ENCODE measurements around the gene BCL2L1. TPM values are rescaled to one million over a fixed set of nuclear protein-coding genes. Genes with fewer than 3 reads are reported as not detected.
"Not testable (repeated sequence)": the region's sequence is repeated elsewhere in the genome, so short reads cannot be mapped to it uniquely, and the experiment has no call there.

Gene BCL2L1
- polyA plus RNA-seq, 1 of the 3 experiments (the other 2 are of a cell fraction): 99.9 TPM

GRCh38 chr20:31652917-31653396, 69.7 kb downstream of the BCL2L1 start (continued):
- TF ChIP-seq FOSL2 (IDR thresholded peaks at IDR 0.05; ENCODE audit: borderline replicate concordance, low read depth): no peak
- TF ChIP-seq, protein P1, sequence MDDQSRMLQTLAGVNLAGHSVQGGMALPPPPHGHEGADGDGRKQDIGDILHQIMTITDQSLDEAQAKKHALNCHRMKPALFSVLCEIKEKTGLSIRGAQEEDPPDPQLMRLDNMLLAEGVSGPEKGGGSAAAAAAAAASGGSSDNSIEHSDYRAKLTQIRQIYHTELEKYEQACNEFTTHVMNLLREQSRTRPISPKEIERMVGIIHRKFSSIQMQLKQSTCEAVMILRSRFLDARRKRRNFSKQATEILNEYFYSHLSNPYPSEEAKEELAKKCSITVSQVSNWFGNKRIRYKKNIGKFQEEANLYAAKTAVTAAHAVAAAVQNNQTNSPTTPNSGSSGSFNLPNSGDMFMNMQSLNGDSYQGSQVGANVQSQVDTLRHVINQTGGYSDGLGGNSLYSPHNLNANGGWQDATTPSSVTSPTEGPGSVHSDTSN (IDR thresholded peaks at IDR 0.05): peak; percentile 47
- no peak for TF ChIP-seq YY1 (IDR thresholded peaks at IDR 0.05; ENCODE audit: low read depth)
- TF ChIP-seq GABPA (IDR thresholded peaks at IDR 0.05; ENCODE audit: low read depth): no peak
- no peak for TF ChIP-seq REST (IDR thresholded peaks at IDR 0.05; ENCODE audit: low read depth, low read length)

GRCh38 chr20:31648104-31648503, 74.6 kb downstream of the BCL2L1 start:
- POLR2A ChIA-PET; H3K36me3 ChIP-seq (replicated peaks in 1 of 2; ENCODE audit: control insufficient read depth in 1 of 2, insufficient read depth in 2 of 2, low read length in 1 of 2); H3K27me3 ChIP-seq (ENCODE audit: insufficient read depth); H3F3A ChIP-seq (replicated peaks; ENCODE audit: insufficient read depth); H3K9me2 ChIP-seq; H3K9ac ChIP-seq; H2AFZ ChIP-seq (ENCODE audit: low read depth); H3K4me2 ChIP-seq; DNase-seq; H3K4me3 ChIP-seq (ENCODE audit: low read depth in 2 of 2, low read length in 1 of 2); H3K9me3 ChIP-seq; H4K20me1 ChIP-seq (ENCODE audit: insufficient read depth); H3K79me2 ChIP-seq (ENCODE audit: insufficient read depth); H3K27ac ChIP-seq (ENCODE audit: low read depth in 2 of 2, low read length in 1 of 2): not testable (repeated sequence)
- H3K4me1 ChIP-seq (ENCODE audit: control insufficient read depth in 1 of 2, insufficient read depth in 2 of 2, low read depth in 1 of 2, low read length in 1 of 2): peaks cover 7 to 16% of the 10 kb centered on the region in 2 experiments; a peak in 2 of 4 replicates
- CTCF ChIA-PET: interaction anchor here (1.3 to 8.8 kb wide), 6 partner anchors 14 to 88 kb away, joined by 4 to 64 read pairs (median 6); no protein-coding TSS in a partner anchor
- WGBS (ENCODE audit: low lambda C conversion rate): 85% methylated on average over 3 of the region's 3 CpGs

GRCh38 chr20:31644701-31645100, 78.0 kb downstream of the BCL2L1 start:
- DNase-seq: no peak
- no peak overlapping the region for H3K27ac ChIP-seq (ENCODE audit: low read depth in 2 of 2, low read length in 1 of 2)
- no peaks in the 10 kb centered on the region for H4K20me1 ChIP-seq (ENCODE audit: insufficient read depth)
- H3K9ac ChIP-seq: no peak overlapping the region
- CTCF ChIA-PET: interaction anchor here (1.3 to 2.9 kb wide), 4 partner anchors 11 to 79 kb away, joined by 3 to 11 read pairs (median 10); no protein-coding TSS in a partner anchor
- no peak overlapping the region for H3K4me3 ChIP-seq (ENCODE audit: low read depth in 2 of 2, low read length in 1 of 2)
- no peaks in the 10 kb centered on the region for H3K9me3 ChIP-seq
- H3K36me3 ChIP-seq (replicated peaks in 1 of 2; ENCODE audit: control insufficient read depth in 1 of 2, insufficient read depth in 2 of 2, low read length in 1 of 2): no peaks in the 10 kb centered on the region
- POLR2A ChIA-PET: no interaction called here
- H3F3A ChIP-seq (replicated peaks; ENCODE audit: insufficient read depth): no peaks in the 10 kb centered on the region
- peaks cover 0 to 12% of the 10 kb centered on the region in 2 experiments; a peak in 1 of 4 replicates for H3K4me1 ChIP-seq (ENCODE audit: control insufficient read depth in 1 of 2, insufficient read depth in 2 of 2, low read depth in 1 of 2, low read length in 1 of 2)
- H3K9me2 ChIP-seq: no peaks in the 10 kb centered on the region
- H2AFZ ChIP-seq (ENCODE audit: low read depth): no peak overlapping the region
- no peak overlapping the region for H3K4me2 ChIP-seq
- 88% methylated on average over 3 of the region's 8 CpGs for WGBS (ENCODE audit: low lambda C conversion rate)
- no peaks in the 10 kb centered on the region for H3K27me3 ChIP-seq (ENCODE audit: insufficient read depth)
- no peaks in the 10 kb centered on the region for H3K79me2 ChIP-seq (ENCODE audit: insufficient read depth)
- TF ChIP-seq, protein P2, sequence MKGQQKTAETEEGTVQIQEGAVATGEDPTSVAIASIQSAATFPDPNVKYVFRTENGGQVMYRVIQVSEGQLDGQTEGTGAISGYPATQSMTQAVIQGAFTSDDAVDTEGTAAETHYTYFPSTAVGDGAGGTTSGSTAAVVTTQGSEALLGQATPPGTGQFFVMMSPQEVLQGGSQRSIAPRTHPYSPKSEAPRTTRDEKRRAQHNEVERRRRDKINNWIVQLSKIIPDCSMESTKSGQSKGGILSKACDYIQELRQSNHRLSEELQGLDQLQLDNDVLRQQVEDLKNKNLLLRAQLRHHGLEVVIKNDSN (IDR thresholded peaks at IDR 0.05; ENCODE audit: borderline replicate concordance, low read depth): no peak
- TF ChIP-seq FOXM1 (IDR thresholded peaks at IDR 0.05; ENCODE audit: low read depth) (no peak), POLR2AphosphoS5 (IDR thresholded peaks at IDR 0.05; ENCODE audit: low read depth, low read length) (no peak), ZBTB33 (IDR thresholded peaks at IDR 0.05; ENCODE audit: borderline replicate concordance, low read depth) (no peak), RAD21 (IDR thresholded peaks at IDR 0.05; ENCODE audit: low read length) (no peak), RFX5 (IDR thresholded peaks at IDR 0.05; ENCODE audit: low read length) (no peak), YY1 (IDR thresholded peaks at IDR 0.05; ENCODE audit: low read depth) (no peak), MXI1 (IDR thresholded peaks at IDR 0.05; ENCODE audit: low read depth, low read length) (no peak), CHD2 (IDR thresholded peaks at IDR 0.05; ENCODE audit: low read length, partially characterized antibody) (no peak), TCF12 (IDR thresholded peaks at IDR 0.05) (no peak), FOXJ3 (CRISPR knock-in tag; IDR thresholded peaks at IDR 0.05) (no peak), RCOR1 (IDR thresholded peaks at IDR 0.05; ENCODE audit: low read length) (no peak), FOSL2 (IDR thresholded peaks at IDR 0.05; ENCODE audit: borderline replicate concordance, low read depth) (no peak), GABPA (IDR thresholded peaks at IDR 0.05; ENCODE audit: low read depth) (no peak)
- TF ChIP-seq, protein P1 (IDR thresholded peaks at IDR 0.05): no peak
- TF ChIP-seq, protein P3, sequence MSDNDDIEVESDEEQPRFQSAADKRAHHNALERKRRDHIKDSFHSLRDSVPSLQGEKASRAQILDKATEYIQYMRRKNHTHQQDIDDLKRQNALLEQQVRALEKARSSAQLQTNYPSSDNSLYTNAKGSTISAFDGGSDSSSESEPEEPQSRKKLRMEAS (IDR thresholded peaks at IDR 0.05; ENCODE audit: low read depth): no peak

Measured in SK-N-SH (cell line).